Neural progenitor cell (in vitro differentiated cells): ENCODE data around the gene LATS1. TPM values are rescaled to one million over a fixed set of nuclear protein-coding genes. Genes with fewer than 3 reads are reported as not detected.
"Not testable (repeated sequence)": the region's sequence is repeated elsewhere in the genome, so short reads cannot be mapped to it uniquely, and the experiment has no call there.

Source experiments
- DNase-seq: peaks from one replicate; pipeline ENCODE4 v3.0.0-alpha.2; 2016; ENCODE audit warnings: low spot score
- H2AFZ ChIP-seq: fragments of 200-600 bp; sonication (generic); replicated peaks from 2 replicates; pipeline ENCODE4 v1.6.1; 2016; ENCODE audit warnings: antibody characterized with exemption
- H3F3A ChIP-seq: fragments of 200-600 bp; sonication (generic); 2 replicates; pipeline ENCODE4 v1.6.1; 2016; ENCODE audit warnings: antibody characterized with exemption, low read depth
- H3K27ac ChIP-seq: fragments of 200-600 bp; sonication (generic); 2 replicates; pipeline ENCODE4 v1.5.1; 2016; ENCODE audit warnings: mild to moderate bottlenecking
- H3K27me3 ChIP-seq: fragments of 200-600 bp; sonication (generic); 2 replicates; pipeline ENCODE4 v1.6.1; 2016; ENCODE audit warnings: mild to moderate bottlenecking, moderate library complexity
- H3K36me3 ChIP-seq: fragments of 200-600 bp; sonication (generic); 2 replicates; pipeline ENCODE4 v1.5.1; 2016
- H3K4me1 ChIP-seq: fragments of 200-600 bp; sonication (generic); 2 replicates; pipeline ENCODE4 v1.6.1; 2016; ENCODE audit warnings: mixed run types
- H3K4me2 ChIP-seq: fragments of 200-600 bp; sonication (generic); 2 replicates; pipeline ENCODE4 v1.6.1; 2016
- H3K4me3 ChIP-seq: fragments of 200-600 bp; sonication (generic); 2 replicates; pipeline ENCODE4 v1.5.1; 2016
- H3K79me2 ChIP-seq: fragments of 200-600 bp; sonication (generic); 2 replicates; pipeline ENCODE4 v1.6.1; 2016; ENCODE audit warnings: low read depth
- H3K9ac ChIP-seq: fragments of 200-600 bp; sonication (generic); 2 replicates; pipeline ENCODE4 v1.6.1; 2016
- H3K9me3 ChIP-seq: fragments of 200-600 bp; sonication (generic); 2 replicates; pipeline ENCODE4 v1.5.1; 2016; ENCODE audit warnings: low read depth
- H4K20me1 ChIP-seq: fragments of 200-600 bp; sonication (generic); 2 replicates; pipeline ENCODE4 v1.6.1; 2016; ENCODE audit warnings: low read depth
- H3K27ac Mint-ChIP-seq: 3 replicates; pipeline ENCODE4 v1.8.0; 2021; ENCODE audit warnings: mixed read lengths
- H3K27me3 Mint-ChIP-seq: 2 replicates; pipeline ENCODE4 v1.8.0; 2022; ENCODE audit warnings: low read depth, mild to moderate bottlenecking, inconsistent platforms, moderate library complexity, mixed read lengths; ENCODE audit not compliant: insufficient read depth
- H3K36me3 Mint-ChIP-seq: 3 replicates; pipeline ENCODE4 v1.8.0; 2021; ENCODE audit warnings: mixed read lengths
- H3K4me1 Mint-ChIP-seq: 3 replicates; pipeline ENCODE4 v1.8.0; 2021; ENCODE audit warnings: mixed read lengths
- H3K4me3 Mint-ChIP-seq: 3 replicates; pipeline ENCODE4 v1.8.0; 2021; ENCODE audit warnings: mild to moderate bottlenecking, moderate library complexity, mixed read lengths
- H3K9me3 Mint-ChIP-seq: 3 replicates; pipeline ENCODE4 v1.8.0; 2020; ENCODE audit warnings: mixed read lengths
- CTCF ChIP-seq: fragments of 200-600 bp; sonication (generic); IDR thresholded peaks from 2 replicates; pipeline ENCODE4 v1.5.1; 2017; ENCODE audit warnings: antibody characterized with exemption, mild to moderate bottlenecking
- EZH2 ChIP-seq: fragments of 200-600 bp; sonication (generic); IDR thresholded peaks from 2 replicates; pipeline ENCODE4 v1.6.1; 2017; ENCODE audit warnings: antibody characterized with exemption, mild to moderate bottlenecking, moderate library complexity
- EZH2phosphoT487 ChIP-seq: fragments of 200-600 bp; sonication (generic); IDR thresholded peaks from 2 replicates; pipeline ENCODE4 v1.6.1; 2017; ENCODE audit warnings: antibody characterized with exemption
- total RNA-seq: library from RNA; depleted of rRNA; stranded (reverse); fragments of >200 nt; gene quantifications from 2 replicates; pipeline ENCODE4 v1.2.3, GENCODE V29; 2015; ENCODE audit warnings: low replicate concordance

Gene LATS1
- total RNA-seq, 1 donor from 2014 or later = 28.0 TPM

GRCh38 chr6:149752600-149753373 lies 34.9 kb upstream of the LATS1 start:
- Histone ChIP-seq H3K27ac (no peak overlapping the region), H3F3A (peaks cover 16% of the 10 kb centered on the region), H3K27me3 (no peaks in the 10 kb centered on the region), H3K4me3 (no peak overlapping the region), H3K4me2 (no peak overlapping the region), H3K9ac (no peak overlapping the region), H3K9me3 (no peaks in the 10 kb centered on the region), H3K79me2 (peaks cover 81% of the 10 kb centered on the region), H2AFZ (no peak overlapping the region), H3K36me3 (no peaks in the 10 kb centered on the region), H3K4me1 (peaks cover 7% of the 10 kb centered on the region), H4K20me1 (peaks cover 26% of the 10 kb centered on the region)
- H3K36me3 Mint-ChIP-seq = no peaks in the 10 kb centered on the region
- no peak overlapping the region for H3K4me3 Mint-ChIP-seq
- no peak overlapping the region for H3K27ac Mint-ChIP-seq
- no peaks in the 10 kb centered on the region for H3K9me3 Mint-ChIP-seq
- no peak for DNase-seq
- H3K4me1 Mint-ChIP-seq = peaks cover 10% of the 10 kb centered on the region
- H3K27me3 Mint-ChIP-seq = no peaks in the 10 kb centered on the region
- TF ChIP-seq EZH2 = no peak
- TF ChIP-seq CTCF = no peak
- TF ChIP-seq EZH2phosphoT487 = no peak

GRCh38 chr6:149751920-149752319 lies 34.0 kb upstream of the LATS1 start:
- H3K4me2 ChIP-seq, H3K4me3 ChIP-seq, H3K9ac ChIP-seq, H3K9me3 ChIP-seq, H3K27ac Mint-ChIP-seq, H3K27me3 ChIP-seq, H3K36me3 Mint-ChIP-seq, H3K27me3 Mint-ChIP-seq, H2AFZ ChIP-seq, DNase-seq, H3K4me1 ChIP-seq, H3K36me3 ChIP-seq, H3K9me3 Mint-ChIP-seq, H3K27ac ChIP-seq: not testable (repeated sequence)
- Mint-ChIP-seq H3K4me1 (peaks cover 13% of the 10 kb centered on the region), H3K4me3 (peak overlapping the region; percentile 64)
- Histone ChIP-seq H4K20me1 (peaks cover 26% of the 10 kb centered on the region), H3F3A (peaks cover 16% of the 10 kb centered on the region), H3K79me2 (peaks cover 72% of the 10 kb centered on the region)

- Histone ChIP-seq H3K9ac (no peak overlapping the region), H3K4me3 (peak overlapping the region; percentile 96), H4K20me1 (peaks cover 26% of the 10 kb centered on the region), H3K79me2 (peaks cover 67% of the 10 kb centered on the region), H3K27ac (no peak overlapping the region), H3K4me2 (peak overlapping the region; percentile 93), H3K27me3 (no peaks in the 10 kb centered on the region), H3K9me3 (no peaks in the 10 kb centered on the region), H2AFZ (no peak overlapping the region), H3F3A (peaks cover 16% of the 10 kb centered on the region), H3K36me3 (no peaks in the 10 kb centered on the region), H3K4me1 (peaks cover 7% of the 10 kb centered on the region)
- Mint-ChIP-seq H3K27ac (no peak overlapping the region), H3K4me3 (peak overlapping the region; percentile 94), H3K9me3 (no peaks in the 10 kb centered on the region), H3K4me1 (peaks cover 19% of the 10 kb centered on the region), H3K36me3 (no peaks in the 10 kb centered on the region), H3K27me3 (no peaks in the 10 kb centered on the region)
- TF ChIP-seq EZH2phosphoT487 = no peak
- no peak for TF ChIP-seq CTCF
- no peak for TF ChIP-seq EZH2
- DNase-seq = no peak
These were observed 33.3 kb upstream of the LATS1 start for GRCh38 chr6:149751239-149751638.

GRCh38 chr6:149750136-149750609 lies 32.3 kb upstream of the LATS1 start:
- Mint-ChIP-seq H3K36me3 (no peaks in the 10 kb centered on the region), H3K27me3 (no peaks in the 10 kb centered on the region), H3K4me1 (peaks cover 25% of the 10 kb centered on the region), H3K9me3 (no peaks in the 10 kb centered on the region), H3K27ac (peak overlapping the region; percentile 82), H3K4me3 (peak overlapping the region; percentile 94)
- DNase-seq = peak; percentile 72
- Histone ChIP-seq H3K79me2 (peaks cover 67% of the 10 kb centered on the region), H3K27ac (peak overlapping the region; percentile 85), H3K9ac (peak overlapping the region; percentile 65), H3F3A (peaks cover 20% of the 10 kb centered on the region), H3K36me3 (no peaks in the 10 kb centered on the region), H3K9me3 (no peaks in the 10 kb centered on the region), H3K4me1 (peaks cover 10% of the 10 kb centered on the region), H2AFZ (peak overlapping the region; percentile 78), H4K20me1 (peaks cover 26% of the 10 kb centered on the region), H3K4me2 (peak overlapping the region; percentile 93), H3K4me3 (peak overlapping the region; percentile 96), H3K27me3 (no peaks in the 10 kb centered on the region)
- TF ChIP-seq EZH2 (no peak), CTCF (no peak), EZH2phosphoT487 (no peak)
